ENCODE measurements around the gene CCT3. TPM values are rescaled to one million over a fixed set of nuclear protein-coding genes. Genes with fewer than 3 reads are reported as not detected.

The CCT3 gene
- polyA plus RNA-seq, 1 of the 3 experiments (the other 2 are of a cell fraction) = 295 TPM

DNA sequence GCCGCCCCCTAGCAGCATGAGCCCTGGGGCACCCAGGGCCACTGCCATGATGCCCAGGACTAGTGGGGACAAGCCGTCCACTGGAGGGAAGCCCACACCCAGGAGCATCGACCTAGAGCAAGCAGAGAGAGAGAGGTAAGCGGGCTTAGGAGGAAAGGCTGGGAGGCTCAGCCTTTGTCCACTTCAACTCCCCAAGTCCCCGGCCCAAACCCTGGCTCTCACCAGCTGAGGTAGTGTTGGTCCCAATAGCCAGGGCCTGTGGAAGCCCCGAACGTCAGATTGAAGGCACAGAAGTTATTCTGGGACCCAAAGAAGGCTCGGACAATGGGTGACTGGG, 45.0 kb downstream of the CCT3 start:
- no peak overlapping the region for H2AFZ ChIP-seq (ENCODE audit: low read depth)
- no peak for DNase-seq
- no peaks in the 10 kb centered on the region for H4K20me1 ChIP-seq (ENCODE audit: insufficient read depth)
- H3K4me2 ChIP-seq = no peak overlapping the region
- H3K4me1 ChIP-seq (ENCODE audit: control insufficient read depth in 1 of 2, insufficient read depth in 2 of 2, low read depth in 1 of 2, low read length in 1 of 2) = peaks cover 9 to 11% of the 10 kb centered on the region in 2 experiments; a peak in 2 of 4 replicates
- H3F3A ChIP-seq (replicated peaks; ENCODE audit: insufficient read depth) = peaks cover 8% of the 10 kb centered on the region
- TF ChIP-seq NFIC (IDR thresholded peaks at IDR 0.05; ENCODE audit: borderline replicate concordance) (no peak), SMC3 (IDR thresholded peaks at IDR 0.05; ENCODE audit: low read depth, low read length) (no peak)
- WGBS (ENCODE audit: low lambda C conversion rate) = 94% methylated on average over 8 of the region's 8 CpGs
- no peak overlapping the region for H3K9ac ChIP-seq
- H3K27ac ChIP-seq (ENCODE audit: low read depth in 2 of 2, low read length in 1 of 2) = no peak overlapping the region
- H3K79me2 ChIP-seq (ENCODE audit: insufficient read depth) = peaks cover 18% of the 10 kb centered on the region
- H3K27me3 ChIP-seq (ENCODE audit: insufficient read depth) = no peaks in the 10 kb centered on the region
- ChIA-PET CTCF (no interaction called here), POLR2A (no interaction called here)
- no peaks in the 10 kb centered on the region for H3K9me2 ChIP-seq
- peaks cover 14 to 22% of the 10 kb centered on the region in 2 experiments for H3K36me3 ChIP-seq (replicated peaks in 1 of 2; ENCODE audit: control insufficient read depth in 1 of 2, insufficient read depth in 2 of 2, low read length in 1 of 2)
- no peaks in the 10 kb centered on the region for H3K9me3 ChIP-seq
- no peak overlapping the region for H3K4me3 ChIP-seq (ENCODE audit: low read depth in 2 of 2, low read length in 1 of 2)

DNA sequence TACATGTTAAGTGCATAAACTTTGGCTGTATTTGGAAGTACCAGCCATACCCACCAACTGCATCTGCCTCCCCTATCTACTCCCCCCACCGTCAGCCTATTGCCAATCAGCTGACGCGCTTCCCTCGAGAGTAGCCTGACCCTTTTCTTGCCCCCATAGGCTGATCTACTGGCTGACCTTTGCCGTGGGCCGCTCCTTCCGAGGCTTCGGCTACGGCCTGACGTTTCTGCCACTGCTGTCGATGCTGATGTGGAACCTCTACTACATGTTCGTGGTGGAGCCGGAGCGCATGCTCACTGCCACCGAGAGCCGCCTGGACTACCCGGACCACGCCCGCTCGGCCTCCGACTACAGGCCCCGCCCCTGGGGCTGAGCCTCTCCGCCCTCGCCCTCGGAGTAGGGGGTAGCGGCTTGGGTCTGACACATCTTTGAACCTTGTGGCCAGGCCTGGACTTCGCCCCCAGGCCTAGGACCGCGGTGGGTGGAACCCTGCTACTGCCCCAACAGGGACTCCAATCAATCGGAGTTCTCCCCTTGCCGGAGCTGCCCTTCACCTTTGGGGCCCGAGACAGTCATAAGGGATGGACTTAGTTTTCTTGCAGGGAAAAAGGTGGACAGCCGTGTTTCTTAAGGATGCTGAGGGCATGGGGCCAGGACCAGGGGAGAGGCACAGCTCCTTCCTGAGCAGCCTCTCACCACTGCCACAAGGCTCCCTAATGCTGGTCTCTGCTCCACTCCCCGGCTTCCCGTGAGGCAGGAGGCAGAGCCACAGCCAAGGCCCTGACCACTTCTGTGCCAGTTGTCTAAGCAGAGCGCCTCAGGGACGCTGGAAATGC, 46.6 kb downstream of the CCT3 start:
- Histone ChIP-seq H3K79me2 (ENCODE audit: insufficient read depth) (peaks cover 18% of the 10 kb centered on the region), H3K36me3 (replicated peaks in 1 of 2; ENCODE audit: control insufficient read depth in 1 of 2, insufficient read depth in 2 of 2, low read length in 1 of 2) (peaks cover 14 to 22% of the 10 kb centered on the region in 2 experiments), H3K27ac (ENCODE audit: low read depth in 2 of 2, low read length in 1 of 2) (peak overlapping the region; percentile 36 to 45; a peak in 2 of 4 replicates), H2AFZ (ENCODE audit: low read depth) (peak overlapping the region; percentile 22; the same call in 1 of the 2 replicates), H3K4me2 (peak overlapping the region; percentile 70), H3K27me3 (ENCODE audit: insufficient read depth) (no peaks in the 10 kb centered on the region), H3K4me1 (ENCODE audit: control insufficient read depth in 1 of 2, insufficient read depth in 2 of 2, low read depth in 1 of 2, low read length in 1 of 2) (peaks cover 9 to 11% of the 10 kb centered on the region in 2 experiments; a peak in 2 of 4 replicates), H4K20me1 (ENCODE audit: insufficient read depth) (no peaks in the 10 kb centered on the region), H3K4me3 (ENCODE audit: low read depth in 2 of 2, low read length in 1 of 2) (peak overlapping the region; percentile 35 to 40; a peak in 3 of 4 replicates), H3K9me3 (no peaks in the 10 kb centered on the region), H3F3A (replicated peaks; ENCODE audit: insufficient read depth) (peaks cover 11% of the 10 kb centered on the region), H3K9me2 (no peaks in the 10 kb centered on the region), H3K9ac (peak overlapping the region; percentile 44; the same call in 1 of the 2 replicates)
- POLR2A ChIA-PET = interaction anchor here (1.7 kb wide), 1 partner anchor 8 kb away, joined by 5 read pairs; the partner anchor contains the start of gene SMG5
- TF ChIP-seq, protein P1, sequence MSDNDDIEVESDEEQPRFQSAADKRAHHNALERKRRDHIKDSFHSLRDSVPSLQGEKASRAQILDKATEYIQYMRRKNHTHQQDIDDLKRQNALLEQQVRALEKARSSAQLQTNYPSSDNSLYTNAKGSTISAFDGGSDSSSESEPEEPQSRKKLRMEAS (IDR thresholded peaks at IDR 0.05; ENCODE audit: low read depth) = no peak
- TF ChIP-seq EZH2phosphoT487 (IDR thresholded peaks at IDR 0.05; ENCODE audit: borderline replicate concordance, low read depth) = no peak
- TF ChIP-seq MXI1 (IDR thresholded peaks at IDR 0.05; ENCODE audit: low read depth, low read length) = 0 out of 2 replicates have a peak, but pooled peaks have one; percentile 19
- TF ChIP-seq NRF1 (IDR thresholded peaks at IDR 0.05; ENCODE audit: low read depth, low read length) = peak; percentile 64
- no peak for TF ChIP-seq RXRA (IDR thresholded peaks at IDR 0.05; ENCODE audit: borderline replicate concordance, low read depth)
- no peak for TF ChIP-seq CHD2 (IDR thresholded peaks at IDR 0.05; ENCODE audit: low read length, partially characterized antibody)
- no peak for TF ChIP-seq YY1 (IDR thresholded peaks at IDR 0.05; ENCODE audit: low read depth)
- DNase-seq = peak; percentile 86
- CTCF ChIA-PET = interaction anchor here (0.9 to 1.0 kb wide), 2 partner anchors 19 to 95 kb away, joined by 3 to 4 read pairs; no protein-coding TSS in a partner anchor
- 57% methylated on average over 33 of the region's 37 CpGs for WGBS (ENCODE audit: low lambda C conversion rate)

DNA sequence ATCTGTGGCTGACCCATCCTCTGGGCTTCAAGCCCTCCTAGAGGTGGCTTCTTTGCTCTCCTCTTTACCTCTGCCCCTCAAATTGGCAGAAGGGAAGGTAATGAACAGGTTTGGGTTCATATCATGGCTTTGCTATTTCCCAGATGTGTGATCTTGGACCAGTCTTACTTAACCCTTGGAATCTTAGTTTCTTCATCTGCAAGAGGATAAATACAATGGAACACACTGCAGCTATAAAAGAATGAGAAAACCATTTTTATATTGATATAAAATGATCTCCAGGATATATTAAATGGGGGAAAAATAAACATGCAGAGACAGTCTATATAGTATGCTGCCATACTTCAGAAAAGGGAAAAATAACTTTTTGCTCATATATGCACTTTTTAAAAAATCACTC, 48.2 kb downstream of the CCT3 start:
- no peaks in the 10 kb centered on the region for H3K27me3 ChIP-seq (ENCODE audit: insufficient read depth)
- no peaks in the 10 kb centered on the region for H3K9me2 ChIP-seq
- no peak overlapping the region for H2AFZ ChIP-seq (ENCODE audit: low read depth)
- H3K9me3 ChIP-seq = no peaks in the 10 kb centered on the region
- peaks cover 4 to 7% of the 10 kb centered on the region in 2 experiments; a peak in 1 of 4 replicates for H3K4me1 ChIP-seq (ENCODE audit: control insufficient read depth in 1 of 2, insufficient read depth in 2 of 2, low read depth in 1 of 2, low read length in 1 of 2)
- H3K36me3 ChIP-seq (replicated peaks in 1 of 2; ENCODE audit: control insufficient read depth in 1 of 2, insufficient read depth in 2 of 2, low read length in 1 of 2) = peaks cover 14 to 22% of the 10 kb centered on the region in 2 experiments
- no peak overlapping the region for H3K4me3 ChIP-seq (ENCODE audit: low read depth in 2 of 2, low read length in 1 of 2)
- no peak overlapping the region for H3K9ac ChIP-seq
- TF ChIP-seq, protein P2, sequence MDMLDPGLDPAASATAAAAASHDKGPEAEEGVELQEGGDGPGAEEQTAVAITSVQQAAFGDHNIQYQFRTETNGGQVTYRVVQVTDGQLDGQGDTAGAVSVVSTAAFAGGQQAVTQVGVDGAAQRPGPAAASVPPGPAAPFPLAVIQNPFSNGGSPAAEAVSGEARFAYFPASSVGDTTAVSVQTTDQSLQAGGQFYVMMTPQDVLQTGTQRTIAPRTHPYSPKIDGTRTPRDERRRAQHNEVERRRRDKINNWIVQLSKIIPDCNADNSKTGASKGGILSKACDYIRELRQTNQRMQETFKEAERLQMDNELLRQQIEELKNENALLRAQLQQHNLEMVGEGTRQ (IDR thresholded peaks at IDR 0.05; ENCODE audit: borderline replicate concordance, low read depth, low read length) = no peak
- TF ChIP-seq, protein P3, sequence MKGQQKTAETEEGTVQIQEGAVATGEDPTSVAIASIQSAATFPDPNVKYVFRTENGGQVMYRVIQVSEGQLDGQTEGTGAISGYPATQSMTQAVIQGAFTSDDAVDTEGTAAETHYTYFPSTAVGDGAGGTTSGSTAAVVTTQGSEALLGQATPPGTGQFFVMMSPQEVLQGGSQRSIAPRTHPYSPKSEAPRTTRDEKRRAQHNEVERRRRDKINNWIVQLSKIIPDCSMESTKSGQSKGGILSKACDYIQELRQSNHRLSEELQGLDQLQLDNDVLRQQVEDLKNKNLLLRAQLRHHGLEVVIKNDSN (IDR thresholded peaks at IDR 0.05; ENCODE audit: borderline replicate concordance, low read depth) = no peak
- TF ChIP-seq MEF2A (IDR thresholded peaks at IDR 0.05; ENCODE audit: borderline replicate concordance, low read depth) (no peak), SMC3 (IDR thresholded peaks at IDR 0.05; ENCODE audit: low read depth, low read length) (no peak), EZH2phosphoT487 (IDR thresholded peaks at IDR 0.05; ENCODE audit: borderline replicate concordance, low read depth) (no peak), FOXJ3 (CRISPR knock-in tag; IDR thresholded peaks at IDR 0.05) (no peak), GABPA (IDR thresholded peaks at IDR 0.05; ENCODE audit: low read depth) (no peak), MXI1 (IDR thresholded peaks at IDR 0.05; ENCODE audit: low read depth, low read length) (no peak)
- TF ChIP-seq, protein P4, sequence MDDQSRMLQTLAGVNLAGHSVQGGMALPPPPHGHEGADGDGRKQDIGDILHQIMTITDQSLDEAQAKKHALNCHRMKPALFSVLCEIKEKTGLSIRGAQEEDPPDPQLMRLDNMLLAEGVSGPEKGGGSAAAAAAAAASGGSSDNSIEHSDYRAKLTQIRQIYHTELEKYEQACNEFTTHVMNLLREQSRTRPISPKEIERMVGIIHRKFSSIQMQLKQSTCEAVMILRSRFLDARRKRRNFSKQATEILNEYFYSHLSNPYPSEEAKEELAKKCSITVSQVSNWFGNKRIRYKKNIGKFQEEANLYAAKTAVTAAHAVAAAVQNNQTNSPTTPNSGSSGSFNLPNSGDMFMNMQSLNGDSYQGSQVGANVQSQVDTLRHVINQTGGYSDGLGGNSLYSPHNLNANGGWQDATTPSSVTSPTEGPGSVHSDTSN (IDR thresholded peaks at IDR 0.05) = no peak
- peaks cover 6% of the 10 kb centered on the region; the same call in 1 of the 2 replicates for H3K79me2 ChIP-seq (ENCODE audit: insufficient read depth)
- DNase-seq = no peak
- H3K4me2 ChIP-seq = no peak overlapping the region
- ChIA-PET POLR2A (interaction anchor here (0.7 to 1.5 kb wide), 2 partner anchors 39 to 53 kb away, joined by 3 read pairs; no protein-coding TSS in a partner anchor), CTCF (interaction anchor here (1.2 kb wide), 1 partner anchor 96 kb away, joined by 3 read pairs; no protein-coding TSS in a partner anchor)
- H3K27ac ChIP-seq (ENCODE audit: low read depth in 2 of 2, low read length in 1 of 2) = no peak overlapping the region
- peaks cover 11% of the 10 kb centered on the region for H3F3A ChIP-seq (replicated peaks; ENCODE audit: insufficient read depth)
- H4K20me1 ChIP-seq (ENCODE audit: insufficient read depth) = no peaks in the 10 kb centered on the region
